ENCODE results near the gene MMP23B. TPM values are rescaled to one million over a fixed set of nuclear protein-coding genes. Genes with fewer than 3 reads are reported as not detected.

The MMP23B gene
- total and polyA plus RNA-seq, 7 donors: 1.8 to 58.7 (median 3.6) TPM

- Histone ChIP-seq H3K36me3 (peaks cover 0 to 30% (median 3%) of the 10 kb centered on the region in 4 donors), H3K9me3 (no peaks in the 10 kb centered on the region), H3K4me3 (no peak overlapping the region), H3K27me3 (no peaks in the 10 kb centered on the region), H3K27ac (no peak overlapping the region), H3K4me1 (peaks cover 0 to 22% (median 14%) of the 10 kb centered on the region in 4 donors)
- WGBS, 2 donors: 81 to 88% methylated on average over 14 of the region's 14 CpGs
- no peak for TF ChIP-seq CTCF (IDR thresholded peaks at IDR 0.05)
- no peak for TF ChIP-seq POLR2AphosphoS5 (IDR thresholded peaks at IDR 0.05)
- TF ChIP-seq POLR2A (IDR thresholded peaks at IDR 0.05): no peak
- TF ChIP-seq EP300 (IDR thresholded peaks at IDR 0.05): no peak
- DNase-seq: no peak
- intact Hi-C loops (cut with DNase I): no loop called here
These were observed 12.0 kb upstream of the MMP23B start for GRCh38 chr1:1619917-1620361.

- intact Hi-C loops (cut with DNase I): no loop called here
- no peaks in the 10 kb centered on the region for H3K27me3 ChIP-seq
- H3K4me1 ChIP-seq: peaks cover 0 to 21% (median 14%) of the 10 kb centered on the region in 4 donors
- no peak for DNase-seq
- no peak for TF ChIP-seq EP300 (IDR thresholded peaks at IDR 0.05)
- TF ChIP-seq POLR2AphosphoS5 (IDR thresholded peaks at IDR 0.05): no peak
- no peak for TF ChIP-seq POLR2A (IDR thresholded peaks at IDR 0.05)
- no peak for TF ChIP-seq CTCF (IDR thresholded peaks at IDR 0.05)
- H3K4me3 ChIP-seq: no peak overlapping the region
- H3K36me3 ChIP-seq: peaks cover 0 to 33% (median 3%) of the 10 kb centered on the region in 4 donors
- H3K9me3 ChIP-seq: no peaks in the 10 kb centered on the region
- 92 to 94% methylated on average over 16 of the region's 16 CpGs for WGBS, 2 donors
- H3K27ac ChIP-seq: no peak overlapping the region
These were observed 11.4 kb upstream of the MMP23B start for GRCh38 chr1:1620433-1621139.

- intact Hi-C loops (cut with DNase I): no loop called here
- no peak for DNase-seq
- Histone ChIP-seq H3K9me3 (no peaks in the 10 kb centered on the region), H3K4me1 (peaks cover 0 to 18% (median 12%) of the 10 kb centered on the region in 4 donors), H3K27ac (no peak overlapping the region), H3K27me3 (no peaks in the 10 kb centered on the region), H3K36me3 (peaks cover 0 to 33% (median 3%) of the 10 kb centered on the region in 4 donors), H3K4me3 (no peak overlapping the region)
- whole genome bisulfite sequencing, 2 donors: 91 to 92% methylated on average over 31 of the region's 31 CpGs
- no peak for TF ChIP-seq EP300 (IDR thresholded peaks at IDR 0.05)
- no peak for TF ChIP-seq POLR2AphosphoS5 (IDR thresholded peaks at IDR 0.05)
- no peak for TF ChIP-seq CTCF (IDR thresholded peaks at IDR 0.05)
- no peak for TF ChIP-seq POLR2A (IDR thresholded peaks at IDR 0.05)
These were observed 10.6 kb upstream of the MMP23B start for GRCh38 chr1:1621173-1622009.

- WGBS, 2 donors: 83 to 86% methylated on average over 21 of the region's 21 CpGs
- Histone ChIP-seq H3K27me3 (no peaks in the 10 kb centered on the region), H3K36me3 (peaks cover 0 to 39% (median 3%) of the 10 kb centered on the region in 4 donors), H3K27ac (no peak overlapping the region), H3K9me3 (no peaks in the 10 kb centered on the region), H3K4me1 (peaks cover 0 to 10% (median 4%) of the 10 kb centered on the region in 4 donors), H3K4me3 (no peak overlapping the region)
- TF ChIP-seq POLR2AphosphoS5 (IDR thresholded peaks at IDR 0.05) (no peak), POLR2A (IDR thresholded peaks at IDR 0.05) (no peak), CTCF (IDR thresholded peaks at IDR 0.05) (no peak), EP300 (IDR thresholded peaks at IDR 0.05) (no peak)
- intact Hi-C loops (cut with DNase I): no loop called here
- DNase-seq: no peak
These were observed 9.8 kb upstream of the MMP23B start for GRCh38 chr1:1622010-1622787.

Data from sigmoid colon (tissue), 7 donors.